ENCODE results near the gene KCNK16.

The KCNK16 gene

GRCh38 chr6:39348740-39349139, 26.2 kb upstream of the KCNK16 start:
- H3K4me1 Mint-ChIP-seq, result peaks cover 1% of the 10 kb centered on the region
- H3K4me3 Mint-ChIP-seq, result no peak overlapping the region
- H3K27ac Mint-ChIP-seq, result no peak overlapping the region
- ATAC-seq (no peak), DNase-seq (no peak)
- no peaks in the 10 kb centered on the region for H3K27me3 Mint-ChIP-seq
- H3K36me3 Mint-ChIP-seq (ENCODE audit: low read depth), result no peaks in the 10 kb centered on the region
- no peaks in the 10 kb centered on the region for H3K9me3 Mint-ChIP-seq

GRCh38 chr6:39347906-39348585, 25.5 kb upstream of the KCNK16 start:
- no peaks in the 10 kb centered on the region for H3K27me3 Mint-ChIP-seq
- no peak overlapping the region for H3K4me3 Mint-ChIP-seq
- no peaks in the 10 kb centered on the region for H3K36me3 Mint-ChIP-seq (ENCODE audit: low read depth)
- H3K4me1 Mint-ChIP-seq, result peaks cover 6% of the 10 kb centered on the region
- DNase-seq (peak; percentile 69), ATAC-seq (peak; percentile 48)
- peak overlapping the region; percentile 44 for H3K27ac Mint-ChIP-seq
- no peaks in the 10 kb centered on the region for H3K9me3 Mint-ChIP-seq

DNA sequence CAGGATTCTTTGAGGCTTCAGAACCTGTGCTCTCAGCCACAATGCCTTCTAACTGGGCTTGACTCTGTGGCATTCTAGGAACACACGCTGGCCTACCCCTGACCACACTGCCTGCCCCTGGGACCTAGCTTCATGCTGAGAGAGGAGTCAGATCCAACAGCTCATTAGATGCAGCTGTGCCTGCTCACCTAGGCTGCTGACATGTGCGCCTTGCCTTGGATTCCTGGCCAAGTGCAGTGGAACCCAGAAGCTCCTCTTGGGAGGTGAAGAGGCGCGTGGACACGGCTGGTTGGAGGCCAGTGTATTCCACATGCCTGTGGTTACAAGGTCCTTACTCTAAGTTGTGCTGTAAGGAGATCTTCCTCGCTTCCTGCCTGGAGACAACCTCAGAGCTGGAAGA, 24.7 kb upstream of the KCNK16 start:
- Mint-ChIP-seq H3K4me3 (no peak overlapping the region), H3K9me3 (no peaks in the 10 kb centered on the region), H3K36me3 (ENCODE audit: low read depth) (no peaks in the 10 kb centered on the region), H3K27me3 (no peaks in the 10 kb centered on the region), H3K27ac (no peak overlapping the region), H3K4me1 (peaks cover 6% of the 10 kb centered on the region)
- ATAC-seq (no peak), DNase-seq (no peak)

- DNase-seq (no peak), ATAC-seq (no peak)
- H3K9me3 Mint-ChIP-seq, result no peaks in the 10 kb centered on the region
- no peak overlapping the region for H3K4me3 Mint-ChIP-seq
- no peaks in the 10 kb centered on the region for H3K36me3 Mint-ChIP-seq (ENCODE audit: low read depth)
- peaks cover 2% of the 10 kb centered on the region for H3K27me3 Mint-ChIP-seq
- H3K4me1 Mint-ChIP-seq, result peaks cover 6% of the 10 kb centered on the region
- no peak overlapping the region for H3K27ac Mint-ChIP-seq
Observed at GRCh38 chr6:39344821-39345280, 22.3 kb upstream of the KCNK16 start.

DNA sequence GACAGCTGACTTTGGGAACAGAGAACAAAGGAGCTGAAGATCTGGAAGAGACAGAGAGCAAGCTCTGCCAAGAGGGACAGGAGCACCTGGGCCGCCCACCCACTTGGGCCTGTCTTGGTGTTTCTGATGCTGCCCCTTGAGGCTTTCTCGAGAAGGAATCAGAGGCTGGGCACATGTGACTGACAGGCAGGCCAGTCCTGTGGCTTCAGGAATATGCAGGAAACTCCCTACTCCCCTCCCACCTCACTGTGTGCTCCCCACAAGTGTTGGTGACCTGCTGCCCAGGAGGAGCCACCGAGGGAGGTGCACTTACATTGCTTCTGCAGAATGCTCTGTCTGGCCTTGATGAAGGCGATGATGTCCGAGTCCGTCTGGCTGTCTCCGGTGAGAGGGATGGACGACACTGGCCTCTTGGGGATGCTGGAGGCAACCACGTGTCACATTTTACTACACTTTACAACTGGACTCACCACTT, 20.9 kb upstream of the KCNK16 start:
- Mint-ChIP-seq H3K27ac (no peak overlapping the region), H3K36me3 (ENCODE audit: low read depth) (no peaks in the 10 kb centered on the region), H3K9me3 (no peaks in the 10 kb centered on the region), H3K4me3 (no peak overlapping the region), H3K27me3 (peaks cover 6% of the 10 kb centered on the region), H3K4me1 (peaks cover 6% of the 10 kb centered on the region)
- ATAC-seq, result no peak
- DNase-seq, result no peak

DNA sequence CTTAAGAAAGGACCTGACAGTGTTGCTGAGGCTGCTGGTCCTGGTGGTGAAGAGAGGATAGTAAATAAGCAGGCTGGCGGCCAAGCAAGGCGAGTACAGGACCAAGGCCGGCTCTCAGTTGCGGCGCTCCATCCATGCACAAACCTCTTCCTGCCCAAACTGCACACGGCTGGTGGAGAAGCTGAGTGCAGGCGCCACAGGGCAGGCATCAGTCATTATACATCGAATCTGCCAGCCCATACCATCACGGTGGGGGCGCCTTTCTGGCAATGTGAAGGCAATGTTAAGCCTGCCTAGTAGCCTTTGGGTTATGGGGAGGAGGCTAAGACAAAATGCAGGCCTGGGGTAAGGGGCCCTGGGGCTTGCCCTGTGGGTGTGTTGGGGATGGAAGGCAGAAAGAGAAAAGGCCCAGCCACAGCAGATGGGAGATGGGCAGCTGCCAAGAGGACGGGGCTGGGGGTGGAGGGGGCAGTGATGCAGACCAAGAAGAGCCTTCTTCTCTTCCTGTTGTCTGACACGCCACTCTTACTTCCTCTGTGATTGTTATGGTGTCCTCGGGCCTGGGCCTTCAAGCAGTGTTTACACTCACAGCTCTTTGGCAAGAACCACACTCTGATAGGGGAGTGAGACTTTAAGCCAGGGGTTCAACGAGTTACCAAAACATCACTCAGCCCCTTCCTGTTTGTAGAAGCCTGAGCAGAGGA, 20.3 kb upstream of the KCNK16 start:
- H3K27me3 Mint-ChIP-seq, result peaks cover 6% of the 10 kb centered on the region

DNA sequence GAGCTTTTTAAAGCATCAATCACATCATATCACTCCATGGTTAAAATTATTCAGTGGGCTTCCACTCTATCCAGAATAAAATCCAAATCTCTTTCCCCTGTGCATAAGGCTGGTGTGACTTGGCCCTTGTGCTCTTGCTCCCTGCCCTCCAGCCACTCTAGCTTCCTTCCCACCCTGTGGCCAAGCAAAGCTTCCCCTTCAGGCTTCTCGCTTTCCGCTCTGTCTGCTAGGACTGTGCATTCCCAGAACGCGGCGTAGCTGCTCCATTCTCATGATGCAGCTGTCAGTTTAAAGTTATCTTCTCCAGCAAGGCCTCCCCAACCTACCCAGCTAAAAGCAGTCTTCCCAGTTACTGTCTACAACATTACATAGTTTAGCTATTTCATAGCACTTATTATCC, 19.4 kb upstream of the KCNK16 start:
- Mint-ChIP-seq H3K36me3 (ENCODE audit: low read depth) (no peaks in the 10 kb centered on the region), H3K27me3 (peaks cover 10% of the 10 kb centered on the region), H3K9me3 (no peaks in the 10 kb centered on the region), H3K4me1 (peaks cover 6% of the 10 kb centered on the region), H3K27ac (no peak overlapping the region), H3K4me3 (no peak overlapping the region)
- ATAC-seq, result no peak
- DNase-seq, result no peak

More for the DNA sequence above, 20.3 kb upstream of the KCNK16 start:
- Mint-ChIP-seq H3K9me3 (no peaks in the 10 kb centered on the region), H3K4me1 (peaks cover 6% of the 10 kb centered on the region), H3K4me3 (no peak overlapping the region), H3K27ac (peak overlapping the region; percentile 21), H3K36me3 (ENCODE audit: low read depth) (no peaks in the 10 kb centered on the region)
- no peak for DNase-seq
- no peak for ATAC-seq

DNA sequence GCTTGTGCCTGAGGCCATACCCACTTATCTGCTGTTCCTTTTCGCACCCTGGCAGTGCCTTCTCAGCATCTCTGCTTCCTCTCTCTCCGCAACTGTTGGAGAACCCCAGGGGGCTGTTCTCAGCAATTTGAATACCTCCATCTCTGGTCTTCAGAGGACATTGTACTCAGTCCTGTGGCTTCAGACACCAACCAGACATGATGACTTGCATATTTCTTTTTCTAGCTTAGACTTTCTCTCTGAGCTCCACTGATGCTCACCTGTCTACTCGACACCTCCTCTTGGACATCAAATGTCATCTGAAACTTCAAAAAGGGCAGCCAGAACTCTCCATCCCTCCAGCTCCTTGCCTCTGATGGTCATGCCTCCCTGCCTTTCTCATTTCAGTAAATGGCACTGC, 18.9 kb upstream of the KCNK16 start:
- ATAC-seq, result no peak
- Mint-ChIP-seq H3K4me3 (no peak overlapping the region), H3K27me3 (peaks cover 15% of the 10 kb centered on the region), H3K27ac (no peak overlapping the region), H3K4me1 (peaks cover 12% of the 10 kb centered on the region), H3K36me3 (ENCODE audit: low read depth) (no peaks in the 10 kb centered on the region), H3K9me3 (no peaks in the 10 kb centered on the region)
- no peak for DNase-seq

DNA sequence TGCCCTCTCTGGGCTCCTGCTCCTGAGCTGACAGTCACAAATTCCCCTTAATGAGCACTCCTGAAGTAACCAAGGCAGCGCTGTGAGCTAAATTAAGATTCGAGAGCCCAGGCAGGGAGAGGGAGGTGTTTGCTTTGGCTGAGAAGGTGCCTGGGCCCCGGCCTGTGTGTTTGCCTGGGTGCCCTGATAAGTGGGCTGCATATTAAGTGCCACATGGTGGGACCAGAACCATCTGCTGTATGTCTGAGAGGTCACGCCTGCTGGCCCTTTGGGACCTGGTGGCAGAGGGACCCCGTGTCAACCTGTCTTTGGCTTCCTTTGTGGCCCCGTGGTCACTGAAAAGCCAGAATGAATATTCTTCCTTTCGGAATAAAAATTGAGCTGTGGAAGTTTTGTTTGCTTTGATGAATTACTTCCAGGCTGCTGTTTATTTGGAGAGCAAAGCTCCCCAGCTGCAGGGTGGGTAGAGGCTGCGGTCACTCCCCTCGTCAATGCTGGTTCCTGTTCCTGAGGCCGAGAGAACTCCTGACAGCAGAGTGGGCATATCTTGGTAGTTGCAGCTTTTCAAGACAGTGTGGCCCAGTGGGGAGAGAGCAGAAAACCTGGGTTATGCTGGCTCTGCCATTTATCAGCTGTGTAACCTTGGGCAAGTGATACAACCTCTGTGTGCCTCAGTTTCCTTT, 17.5 kb upstream of the KCNK16 start:
- Mint-ChIP-seq H3K36me3 (ENCODE audit: low read depth) (no peaks in the 10 kb centered on the region), H3K4me1 (peaks cover 19% of the 10 kb centered on the region), H3K9me3 (no peaks in the 10 kb centered on the region), H3K27ac (no peak overlapping the region), H3K4me3 (no peak overlapping the region), H3K27me3 (peaks cover 16% of the 10 kb centered on the region)
- ATAC-seq (no peak), DNase-seq (no peak)

DNA sequence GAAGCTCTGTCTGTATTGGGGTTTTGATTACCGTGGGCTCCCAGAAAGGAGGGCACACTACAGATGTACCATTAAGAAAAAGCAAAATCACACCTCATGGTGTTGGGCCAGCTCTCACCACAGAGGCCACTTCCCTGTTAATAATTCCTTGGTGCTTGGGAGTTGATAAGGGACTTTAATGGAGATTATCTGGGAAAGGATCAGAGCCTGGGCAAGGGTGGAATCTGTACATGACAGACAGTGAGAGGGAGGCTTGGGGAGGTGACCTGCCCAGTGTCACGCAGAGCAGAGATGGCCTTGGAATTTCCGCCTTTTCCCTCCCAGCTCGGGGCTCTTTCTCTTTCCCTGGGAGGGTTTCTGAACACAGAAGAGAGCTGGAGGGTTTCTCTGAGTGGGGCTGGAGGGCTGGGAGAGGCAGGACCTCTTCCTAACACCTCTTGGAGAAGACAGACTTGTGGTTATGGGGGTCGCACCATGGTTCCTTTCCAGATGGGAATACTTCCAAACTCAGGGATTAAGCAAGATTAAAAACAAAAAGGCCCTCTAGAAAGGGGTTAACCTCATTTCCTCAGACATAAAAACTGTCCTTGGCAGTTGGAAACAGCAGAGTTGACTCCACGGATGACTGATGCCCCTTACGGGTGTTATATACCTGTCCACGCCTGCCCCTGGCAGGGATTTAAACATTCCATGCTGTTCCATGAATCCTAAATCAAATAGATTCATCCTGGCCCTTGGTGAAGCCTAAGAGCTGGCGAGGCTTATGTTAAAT, 16.8 kb upstream of the KCNK16 start:
- no peak overlapping the region for H3K27ac Mint-ChIP-seq
- no peak overlapping the region for H3K4me3 Mint-ChIP-seq
- DNase-seq (no peak), ATAC-seq (no peak)
- no peaks in the 10 kb centered on the region for H3K9me3 Mint-ChIP-seq
- no peaks in the 10 kb centered on the region for H3K36me3 Mint-ChIP-seq (ENCODE audit: low read depth)
- H3K27me3 Mint-ChIP-seq, result peaks cover 16% of the 10 kb centered on the region
- peaks cover 19% of the 10 kb centered on the region for H3K4me1 Mint-ChIP-seq

DNA sequence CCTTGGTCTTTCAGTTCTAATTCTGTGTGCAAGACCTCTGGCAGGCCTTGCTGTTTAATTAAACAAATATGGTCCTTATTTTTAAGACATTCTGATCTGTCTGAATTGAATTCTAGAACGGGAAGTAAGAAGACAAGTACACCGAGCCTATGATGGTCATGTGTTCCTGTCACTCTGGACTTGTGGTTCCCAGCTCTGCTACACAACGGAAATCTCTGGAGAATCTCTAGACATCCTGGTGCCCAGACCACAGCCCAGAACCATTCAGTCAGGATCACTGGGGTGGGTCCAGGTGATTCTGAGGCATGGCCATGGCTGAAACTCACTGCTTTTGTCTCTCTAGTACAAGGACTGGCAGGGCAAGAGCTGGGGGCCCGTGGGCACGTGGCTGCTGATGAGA, 15.9 kb upstream of the KCNK16 start:
- H3K4me1 Mint-ChIP-seq, result peaks cover 16% of the 10 kb centered on the region
- DNase-seq (no peak), ATAC-seq (no peak)
- H3K27ac Mint-ChIP-seq, result no peak overlapping the region
- H3K36me3 Mint-ChIP-seq (ENCODE audit: low read depth), result no peaks in the 10 kb centered on the region
- H3K9me3 Mint-ChIP-seq, result no peaks in the 10 kb centered on the region
- H3K4me3 Mint-ChIP-seq, result no peak overlapping the region
- H3K27me3 Mint-ChIP-seq, result peaks cover 16% of the 10 kb centered on the region

DNA sequence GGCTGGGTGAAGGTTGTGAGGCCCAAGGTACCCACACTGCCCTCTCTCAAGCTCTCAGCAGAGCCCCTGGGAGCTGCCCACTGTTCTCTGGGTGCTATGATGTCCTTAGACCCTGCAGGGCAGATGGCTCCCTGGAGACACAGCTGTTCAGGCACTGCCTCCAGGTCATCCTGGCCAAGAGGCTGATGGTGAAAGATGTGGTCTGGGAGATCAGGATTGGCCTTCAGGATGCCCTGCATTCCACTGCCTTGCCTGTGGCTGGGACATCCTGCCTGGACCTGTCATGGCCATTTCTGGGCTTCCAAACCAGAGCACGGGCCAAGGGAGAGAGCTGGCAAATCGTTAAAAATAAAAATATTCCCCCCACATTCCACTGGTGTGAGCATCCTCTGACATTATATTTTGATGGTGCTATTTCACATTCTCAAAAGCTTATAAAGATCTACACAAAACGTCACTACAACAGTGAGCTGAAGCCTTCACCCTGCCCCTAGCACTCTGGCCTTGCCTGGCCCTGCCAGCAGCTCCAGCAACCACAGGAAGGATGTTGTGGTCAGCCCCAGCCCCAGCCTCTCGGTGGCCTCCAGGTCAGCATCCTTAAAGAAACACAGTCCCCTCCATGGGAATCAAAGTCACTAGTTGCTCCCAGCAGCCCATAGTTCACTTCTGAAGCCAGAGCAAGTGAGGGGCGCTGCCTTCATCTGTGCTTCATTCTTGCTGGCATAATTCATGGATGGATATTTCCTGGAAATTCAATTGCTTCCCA, 13.5 kb upstream of the KCNK16 start:
- Mint-ChIP-seq H3K4me3 (no peak overlapping the region), H3K4me1 (peaks cover 14% of the 10 kb centered on the region), H3K9me3 (no peaks in the 10 kb centered on the region), H3K27me3 (peaks cover 22% of the 10 kb centered on the region), H3K27ac (no peak overlapping the region), H3K36me3 (ENCODE audit: low read depth) (no peaks in the 10 kb centered on the region)
- ATAC-seq (no peak), DNase-seq (no peak)

DNA sequence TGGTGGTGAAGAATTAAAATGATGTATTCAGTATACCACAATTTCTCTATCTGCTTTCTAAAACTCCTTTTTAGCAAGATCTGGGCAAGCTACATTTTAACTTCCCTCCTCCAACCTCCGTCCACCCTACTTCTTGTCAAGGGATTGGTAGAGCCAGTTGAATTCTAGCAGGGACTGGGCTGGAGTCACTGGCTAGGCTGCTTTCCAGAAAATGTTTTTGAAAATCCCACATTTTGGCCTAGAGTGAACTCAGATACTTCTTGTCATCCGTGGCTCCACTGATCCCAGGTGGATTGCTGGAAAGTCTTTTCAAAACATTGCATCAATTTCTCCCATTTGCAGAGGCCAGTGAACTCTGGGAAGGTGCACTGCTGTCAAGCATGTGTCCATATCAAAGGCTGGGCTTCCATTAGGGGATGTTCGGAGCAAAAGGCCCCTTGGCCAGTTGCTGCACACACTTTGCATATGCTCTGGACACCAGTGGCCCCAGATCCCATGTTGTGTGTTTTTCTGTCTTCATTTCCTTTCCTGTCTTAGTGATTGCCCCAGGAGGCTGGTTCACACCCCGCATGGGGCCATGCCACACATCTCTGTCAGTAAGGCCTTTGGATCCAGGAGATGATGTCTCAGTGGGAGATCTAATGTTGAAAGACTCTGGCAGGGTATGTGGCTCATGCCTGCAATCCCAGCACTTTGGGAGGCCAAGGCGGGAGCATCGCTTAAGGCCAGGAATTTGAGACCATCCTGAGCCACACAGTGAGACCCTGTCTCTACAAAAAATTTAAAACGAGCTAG, 11.3 kb upstream of the KCNK16 start:
- peaks cover 18% of the 10 kb centered on the region for H3K27me3 Mint-ChIP-seq
- no peaks in the 10 kb centered on the region for H3K9me3 Mint-ChIP-seq

More for the DNA sequence above, 11.3 kb upstream of the KCNK16 start:
- Mint-ChIP-seq H3K36me3 (ENCODE audit: low read depth) (no peaks in the 10 kb centered on the region), H3K4me1 (peaks cover 16% of the 10 kb centered on the region), H3K4me3 (no peak overlapping the region), H3K27ac (no peak overlapping the region)
- ATAC-seq (no peak), DNase-seq (no peak)
